ENCODE measurements around the gene RRP9. TPM values are rescaled to one million over a fixed set of nuclear protein-coding genes. Genes with fewer than 3 reads are reported as not detected.
"Not testable (repeated sequence)": the region's sequence is repeated elsewhere in the genome, so short reads cannot be mapped to it uniquely, and the experiment has no call there.

RRP9 gene
- polyA plus RNA-seq, 4 donors = 12.1 to 22.6 (median 17.8) TPM

GRCh38 chr3:51940648-51941462, 849 bp downstream of the RRP9 start:
- DNase-seq (ENCODE audit: low read depth in 4 of 4, low spot score in 3 of 4) = no peak

GRCh38 chr3:51938780-51939425, 2.8 kb downstream of the RRP9 start:
- no peak for DNase-seq (ENCODE audit: low read depth in 4 of 4, low spot score in 3 of 4)

- DNase-seq (ENCODE audit: low read depth in 4 of 4, low spot score in 3 of 4) = no peak
These were observed 3.9 kb downstream of the RRP9 start for GRCh38 chr3:51937611-51938450.

- no peak for DNase-seq (ENCODE audit: low read depth in 4 of 4, low spot score in 3 of 4)
These were observed 4.7 kb downstream of the RRP9 start for GRCh38 chr3:51937014-51937413.

GRCh38 chr3:51935886-51936755, 5.6 kb downstream of the RRP9 start:
- DNase-seq (ENCODE audit: low read depth in 4 of 4, low spot score in 3 of 4) = no peak

GRCh38 chr3:51934991-51935885, 6.5 kb downstream of the RRP9 start:
- no peak for DNase-seq (ENCODE audit: low read depth in 4 of 4, low spot score in 3 of 4)

- DNase-seq (ENCODE audit: low read depth in 4 of 4, low spot score in 3 of 4) = no peak
These were observed 7.4 kb downstream of the RRP9 start for GRCh38 chr3:51934139-51934850.

- DNase-seq (ENCODE audit: low read depth in 4 of 4, low spot score in 3 of 4) = no peak
These were observed 8.1 kb downstream of the RRP9 start for GRCh38 chr3:51933471-51934138.

- no peak for DNase-seq (ENCODE audit: low read depth in 4 of 4, low spot score in 3 of 4)
These were observed 9.0 kb downstream of the RRP9 start for GRCh38 chr3:51932471-51933370.

GRCh38 chr3:51931756-51932155, 9.9 kb downstream of the RRP9 start:
- DNase-seq (ENCODE audit: low read depth in 4 of 4, low spot score in 3 of 4) = no peak

- DNase-seq (ENCODE audit: low read depth in 4 of 4, low spot score in 3 of 4) = no peak
These were observed 11.3 kb downstream of the RRP9 start for GRCh38 chr3:51930439-51930838.

GRCh38 chr3:51929420-51930003, 12.2 kb downstream of the RRP9 start:
- DNase-seq (ENCODE audit: low read depth in 4 of 4, low spot score in 3 of 4) = no peak

- DNase-seq (ENCODE audit: low read depth in 4 of 4, low spot score in 3 of 4) = not testable (repeated sequence)
These were observed 12.7 kb downstream of the RRP9 start for GRCh38 chr3:51928981-51929380.

- no peak for DNase-seq (ENCODE audit: low read depth in 4 of 4, low spot score in 3 of 4)
These were observed 13.3 kb downstream of the RRP9 start for GRCh38 chr3:51928438-51928837.

- no peak for DNase-seq (ENCODE audit: low read depth in 4 of 4, low spot score in 3 of 4)
These were observed 14.4 kb downstream of the RRP9 start for GRCh38 chr3:51927061-51927977.

Data from left renal pelvis (tissue), 4 donors.